ENCODE data around the gene ZNRD2.
A peak's percentile ranks its signal among the peaks of the same experiment; 100 is the strongest.

The ZNRD2 gene

GRCh38 chr11:65573391-65574079 is 3.3 kb downstream of the ZNRD2 start:
- no peak for DNase-seq (ENCODE audit: low spot score)

GRCh38 chr11:65574109-65574810 is 4.0 kb downstream of the ZNRD2 start:
- DNase-seq (ENCODE audit: low spot score), result peak; percentile 94

GRCh38 chr11:65574811-65575567 is 4.7 kb downstream of the ZNRD2 start:
- DNase-seq (ENCODE audit: low spot score), result no peak

- DNase-seq (ENCODE audit: low spot score), result peak; percentile 72
These were observed 5.4 kb downstream of the ZNRD2 start, which contains the start of gene EHBP1L1 for GRCh38 chr11:65575568-65576231. Gene EHBP1L1 (plus strand): TSS chr11:65576053. CDS start chr11:65576303, 250 bp downstream.

GRCh38 chr11:65576232-65576866 is 6.1 kb downstream of the ZNRD2 start:
- no peak for DNase-seq (ENCODE audit: low spot score)

- no peak for DNase-seq (ENCODE audit: low spot score)
These were observed 6.8 kb downstream of the ZNRD2 start for GRCh38 chr11:65576867-65577755.

- no peak for DNase-seq (ENCODE audit: low spot score)
These were observed 7.5 kb downstream of the ZNRD2 start for GRCh38 chr11:65577756-65578109.

GRCh38 chr11:65578134-65578533 is 7.9 kb downstream of the ZNRD2 start:
- no peak for DNase-seq (ENCODE audit: low spot score)

- DNase-seq (ENCODE audit: low spot score), result no peak
These were observed 8.4 kb downstream of the ZNRD2 start for GRCh38 chr11:65578667-65579066.

- no peak for DNase-seq (ENCODE audit: low spot score)
These were observed 9.0 kb downstream of the ZNRD2 start for GRCh38 chr11:65579291-65579690.

GRCh38 chr11:65580031-65580692 is 9.9 kb downstream of the ZNRD2 start:
- no peak for DNase-seq (ENCODE audit: low spot score)

- no peak for DNase-seq (ENCODE audit: low spot score)
These were observed 10.5 kb downstream of the ZNRD2 start for GRCh38 chr11:65580756-65581155.

- no peak for DNase-seq (ENCODE audit: low spot score)
These were observed 11.7 kb downstream of the ZNRD2 start for GRCh38 chr11:65581928-65582327.

- no peak for DNase-seq (ENCODE audit: low spot score)
These were observed 13.3 kb downstream of the ZNRD2 start for GRCh38 chr11:65583589-65583988.

- DNase-seq (ENCODE audit: low spot score), result no peak
These were observed 13.8 kb downstream of the ZNRD2 start for GRCh38 chr11:65584106-65584505.

- DNase-seq (ENCODE audit: low spot score), result no peak
These were observed 14.5 kb downstream of the ZNRD2 start for GRCh38 chr11:65584723-65585171.

GRCh38 chr11:65585396-65586246 is 15.3 kb downstream of the ZNRD2 start:
- DNase-seq (ENCODE audit: low spot score), result no peak

- DNase-seq (ENCODE audit: low spot score), result no peak
These were observed 16.0 kb downstream of the ZNRD2 start for GRCh38 chr11:65586247-65586630.

GRCh38 chr11:65586676-65587075 is 16.4 kb downstream of the ZNRD2 start:
- DNase-seq (ENCODE audit: low spot score), result no peak
